ENCODE data around the gene MYH9.

MYH9 gene

DNA sequence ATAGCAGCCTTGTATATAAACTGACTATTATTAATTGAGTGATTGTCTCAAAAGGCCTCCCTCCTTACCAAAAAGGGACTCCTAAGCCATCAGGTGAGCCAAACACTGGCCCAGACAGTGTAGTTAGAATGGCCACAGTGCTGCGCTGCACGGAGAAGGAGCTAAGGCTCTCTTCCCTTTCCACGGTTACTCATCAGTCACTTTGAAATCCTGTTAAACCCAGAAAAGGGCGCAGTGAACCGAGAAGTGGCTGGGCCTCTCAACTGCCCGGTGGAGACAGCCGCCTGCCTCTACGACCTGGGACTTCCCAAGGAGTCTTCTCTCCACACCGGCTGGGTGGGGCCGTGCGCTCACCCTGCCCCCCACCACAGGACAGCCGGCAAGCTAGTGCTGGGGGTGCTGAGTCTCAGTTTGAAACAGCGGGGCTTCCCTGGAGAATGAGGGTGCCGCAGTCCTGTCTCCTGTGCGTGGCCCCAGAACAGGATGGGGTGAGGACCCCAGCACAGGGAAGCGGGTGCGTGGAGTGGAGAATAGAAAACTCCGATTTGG, 1.3 kb downstream of the MYH9 start:
- peak in 2 of 5 experiments; percentile 29 to 53 for DNase-seq

DNA sequence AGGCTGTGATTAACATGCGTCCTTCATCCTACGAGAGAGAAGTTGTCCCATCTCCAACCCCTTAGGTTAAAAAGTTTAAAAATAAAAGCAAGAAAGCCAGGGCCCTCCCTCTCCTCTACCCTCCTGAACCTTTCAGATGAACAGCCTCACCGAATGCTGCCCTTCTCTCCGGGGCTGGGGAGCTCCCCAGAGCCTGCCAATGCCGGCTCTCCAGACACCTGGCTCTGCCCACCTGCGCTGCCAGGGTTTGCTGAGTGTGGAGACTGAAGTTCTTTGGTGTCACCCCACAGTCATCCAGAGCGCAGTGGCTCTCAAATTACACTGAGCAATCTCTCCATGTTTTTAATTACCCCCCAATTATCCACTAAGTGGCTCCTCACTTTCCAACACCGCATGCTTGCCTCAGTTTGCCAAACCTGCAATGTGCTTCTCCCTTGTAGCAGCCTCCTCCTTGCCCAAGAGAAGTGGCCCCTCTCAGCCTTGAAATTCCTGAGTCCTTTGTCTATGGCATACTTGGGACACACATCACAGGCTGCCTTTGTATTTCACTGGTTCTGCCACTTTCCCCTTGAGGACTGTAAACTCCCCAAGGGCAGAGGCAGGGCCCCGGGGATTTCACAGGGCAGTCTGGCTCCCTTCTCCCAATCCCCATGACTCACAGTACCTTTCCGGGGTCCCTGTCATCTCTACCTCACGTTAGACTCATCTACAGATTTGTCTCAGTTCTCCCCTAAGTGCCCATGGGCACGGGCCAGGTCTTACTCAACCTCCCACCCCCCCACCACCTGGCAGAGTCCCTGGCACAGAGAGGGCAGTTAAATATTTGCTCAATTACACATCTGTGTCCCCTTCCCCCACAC, 2.0 kb downstream of the MYH9 start:
- DNase-seq: peak in 3 of 5 experiments; percentile 42 to 53 (median 46)

DNA sequence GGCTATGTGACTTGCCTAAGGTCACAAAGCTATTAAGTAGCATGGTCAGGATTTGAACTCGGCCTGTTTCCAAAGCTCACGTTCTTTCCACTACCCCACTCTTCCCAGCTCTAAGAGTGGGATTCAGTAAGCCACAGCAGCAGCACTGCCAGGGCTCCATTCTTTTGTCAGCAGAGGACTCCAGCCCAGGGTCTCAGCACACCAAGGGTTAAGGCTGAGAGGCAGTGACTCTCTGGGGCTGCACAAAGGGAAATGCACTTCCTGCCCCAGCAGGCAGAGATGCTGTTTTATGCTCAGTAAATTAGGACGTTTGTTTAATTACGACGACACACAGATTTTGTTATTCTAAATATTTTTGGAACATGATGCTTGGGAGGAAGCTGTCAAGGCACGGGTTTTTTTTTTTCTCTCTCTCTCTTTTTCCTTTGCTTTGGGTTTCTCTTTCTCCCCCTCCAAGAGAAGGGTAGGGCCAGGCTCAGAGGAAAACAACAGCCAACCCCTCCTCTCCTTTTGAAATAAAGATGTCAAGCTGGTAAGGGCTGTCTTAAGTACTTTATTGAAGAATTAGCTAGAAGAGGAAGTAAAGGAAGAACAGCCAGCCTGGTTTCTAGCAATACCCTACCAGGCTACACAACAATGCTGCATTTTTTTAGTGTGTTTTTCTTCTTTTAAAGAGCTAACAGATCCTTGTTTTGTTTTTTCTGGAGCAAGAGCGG, 2.8 kb downstream of the MYH9 start:
- DNase-seq: peak in 3 of 5 experiments; percentile 51 to 81 (median 63)

DNA sequence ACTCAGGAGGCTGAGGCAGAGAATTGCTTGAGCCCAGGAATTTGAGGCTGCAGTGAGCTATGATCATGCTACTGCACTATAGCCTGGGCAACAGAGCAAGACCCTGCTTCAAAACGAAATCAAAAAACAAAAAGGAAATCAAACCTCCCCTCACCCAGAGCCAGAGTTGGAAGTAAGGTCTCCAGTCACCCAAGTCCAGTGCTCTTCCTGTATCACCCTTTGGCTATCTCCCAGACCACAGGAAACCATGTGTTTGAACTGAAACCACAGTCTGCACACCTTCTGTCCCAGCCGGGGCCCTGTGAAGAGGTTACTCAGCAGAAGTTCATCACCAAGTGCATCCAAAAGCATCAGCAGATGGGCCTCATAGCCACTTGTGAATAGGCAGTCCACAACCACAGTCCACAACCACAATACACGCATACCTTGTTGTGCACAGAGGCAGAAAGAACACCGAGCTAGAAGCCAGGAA, 4.6 kb downstream of the MYH9 start:
- DNase-seq: peak in 3 of 5 experiments; percentile 43 to 92 (median 80)

DNA sequence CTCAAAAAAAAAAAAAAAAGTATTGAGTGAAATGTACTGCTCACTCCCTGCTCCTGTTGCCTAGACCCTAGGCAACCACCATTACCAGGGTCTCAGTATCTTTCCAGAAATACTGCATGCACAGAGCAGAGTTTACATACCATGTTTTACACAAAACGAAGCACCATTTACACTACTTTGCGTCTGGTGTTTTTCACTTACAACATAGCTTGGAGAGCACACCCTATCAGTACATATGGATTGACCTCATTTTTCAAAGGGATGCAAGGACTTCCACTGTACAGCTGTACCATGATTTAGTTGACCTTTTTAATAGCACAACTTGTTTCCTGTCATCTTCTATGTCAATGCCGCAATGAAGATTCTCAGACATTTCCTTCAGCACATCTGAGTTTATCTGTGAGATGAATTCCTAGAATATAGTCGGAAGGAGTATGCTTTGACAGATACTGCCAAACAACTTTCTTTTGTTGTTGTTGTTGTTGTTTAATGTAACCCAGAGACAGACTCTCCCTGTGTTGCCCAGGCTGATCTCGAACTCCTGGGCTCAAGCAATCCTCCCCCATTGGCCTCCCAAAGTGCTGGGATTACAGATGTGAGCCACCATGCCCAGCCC, 6.1 kb downstream of the MYH9 start:
- DNase-seq: peak in 1 of 5 experiments; percentile 34

DNA sequence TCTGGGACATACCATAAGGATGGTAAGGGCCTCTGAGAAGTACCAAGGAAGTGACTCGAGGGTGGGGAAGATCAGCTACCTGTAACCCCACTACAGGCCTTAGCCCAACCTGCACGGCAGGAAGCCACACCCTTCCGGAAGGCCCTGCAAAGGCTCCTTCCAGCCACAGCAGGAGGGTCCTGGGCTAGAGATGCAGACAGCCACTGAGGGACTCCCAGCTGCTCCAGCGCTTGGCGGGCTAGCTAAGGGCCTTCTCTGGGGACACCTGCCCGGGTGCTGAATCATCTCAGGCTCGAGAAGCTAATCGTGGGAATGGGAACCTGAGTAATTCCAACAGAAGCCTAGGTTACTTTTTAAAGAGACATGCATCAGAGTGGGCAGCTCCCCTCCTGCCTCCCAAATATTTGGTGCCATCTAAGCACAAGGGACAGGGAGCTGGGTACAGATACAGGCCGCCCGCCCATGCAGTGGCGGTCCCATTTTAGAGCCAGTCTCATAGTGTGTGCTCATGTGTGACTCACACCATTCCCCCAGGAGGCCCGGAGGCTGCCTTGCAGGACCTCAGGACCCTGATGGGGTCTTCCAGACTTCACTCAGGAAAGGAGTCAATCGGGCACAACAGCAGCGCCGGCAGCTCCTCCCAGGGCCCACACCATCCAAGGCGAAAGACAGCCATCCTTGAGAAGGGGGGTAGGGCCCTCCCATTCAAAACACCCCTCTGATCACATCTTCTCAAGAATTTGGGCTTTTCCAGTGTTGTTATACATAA, 8.0 kb downstream of the MYH9 start:
- peak in 3 of 5 experiments; percentile 51 to 76 (median 66) for DNase-seq

DNA sequence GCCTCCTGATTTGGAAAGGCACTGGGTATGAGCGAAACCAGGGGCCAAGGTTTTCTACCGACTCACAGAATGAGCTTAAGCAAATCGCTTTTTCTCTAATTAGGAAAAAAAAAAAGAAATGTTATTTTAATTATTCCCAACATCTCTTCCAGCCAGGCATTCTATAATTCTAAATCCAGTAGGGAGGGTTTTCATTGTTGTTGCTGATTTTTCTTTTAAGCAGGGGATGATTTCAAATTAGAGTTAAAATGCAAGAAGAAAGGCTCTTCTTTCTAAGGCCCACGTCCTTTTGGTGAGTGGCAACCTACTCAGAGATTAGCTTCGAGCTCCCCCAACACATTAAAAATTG, 8.9 kb downstream of the MYH9 start:
- DNase-seq: no peak

DNA sequence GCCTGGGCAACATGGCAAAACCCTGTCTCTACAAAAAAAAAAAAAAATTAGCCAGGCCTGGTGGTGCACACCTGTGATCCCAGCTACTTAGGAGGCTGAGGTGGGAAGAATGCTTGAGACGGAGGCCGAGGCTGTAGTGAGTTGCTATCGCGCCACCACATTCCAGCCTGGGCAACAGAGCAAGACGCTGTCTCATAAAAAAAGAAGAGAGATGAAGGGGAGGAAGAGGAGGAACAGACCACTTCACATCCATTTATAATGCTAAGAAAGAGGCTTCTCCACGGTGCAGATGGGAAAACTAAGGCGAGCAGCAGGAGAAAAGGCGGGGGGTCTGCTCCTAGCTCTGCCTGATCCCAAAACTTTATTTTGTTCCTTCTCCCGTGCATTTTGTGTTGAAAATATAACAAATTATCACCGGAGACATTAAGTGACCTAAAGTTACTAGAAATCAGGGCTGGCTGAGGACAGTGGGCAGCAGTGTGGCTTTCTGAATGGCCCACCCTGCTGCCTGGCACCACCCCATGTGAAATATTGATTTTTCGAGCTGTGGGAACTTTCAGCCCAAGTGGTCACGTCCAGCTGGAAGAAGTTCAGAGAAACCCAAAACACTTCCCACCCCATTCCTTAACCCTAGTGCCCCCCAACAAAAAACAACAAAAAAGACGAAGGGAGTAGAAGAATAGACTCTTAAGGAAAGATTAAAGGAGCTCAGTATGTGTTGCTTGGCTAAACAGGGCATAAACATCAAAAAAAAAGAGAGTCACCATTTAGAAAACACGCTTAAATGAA, 9.5 kb downstream of the MYH9 start:
- no peak for DNase-seq

DNA sequence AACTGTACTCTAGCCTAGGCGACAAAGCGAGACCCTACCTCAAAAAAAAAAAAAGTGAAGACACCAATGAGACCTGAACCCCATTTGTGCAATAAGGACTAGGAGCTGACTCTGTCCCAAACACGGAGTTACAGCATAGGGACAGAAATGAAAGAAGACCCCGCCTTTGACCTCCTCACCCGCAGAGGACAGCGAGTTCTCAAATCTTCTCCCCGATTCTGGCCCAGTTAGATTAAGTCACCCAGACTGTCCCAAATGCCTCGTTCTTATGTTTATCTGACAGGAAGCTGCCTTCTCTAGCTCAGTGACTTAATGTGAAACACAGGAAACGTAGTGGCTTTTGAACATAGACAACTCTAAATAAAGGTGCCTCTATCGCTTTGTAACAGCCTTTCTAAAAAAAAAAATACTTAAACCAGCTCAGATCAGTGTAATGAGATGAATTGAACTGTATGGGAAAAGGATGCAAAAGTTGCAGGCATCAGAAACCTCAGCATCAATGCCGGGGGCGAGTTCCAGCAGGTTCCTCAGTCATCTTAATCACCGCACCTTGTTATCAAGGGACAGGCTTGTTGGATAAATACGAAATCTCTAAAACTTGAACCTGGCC, 10.6 kb downstream of the MYH9 start:
- DNase-seq: peak in 2 of 5 experiments; percentile 82 to 92

DNA sequence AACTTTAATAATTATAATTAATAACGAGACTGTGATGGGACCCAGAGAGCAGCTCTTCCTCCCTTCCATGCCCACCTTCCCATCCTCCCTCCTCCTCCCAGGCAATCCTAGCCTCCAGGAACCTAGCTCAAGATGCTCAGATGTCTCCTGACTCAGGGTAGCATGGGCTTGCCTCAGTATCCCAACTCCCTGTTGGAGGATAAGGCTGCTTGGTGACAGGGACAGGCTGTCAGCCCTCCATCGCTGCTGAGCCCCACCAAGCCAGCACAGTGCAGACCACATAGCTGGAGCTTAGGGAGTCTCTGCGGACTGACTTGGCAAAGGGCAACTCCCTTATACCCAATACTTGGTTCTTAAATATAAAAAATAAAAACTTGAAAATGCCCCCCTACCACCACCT, 11.5 kb downstream of the MYH9 start:
- no peak for DNase-seq

DNA sequence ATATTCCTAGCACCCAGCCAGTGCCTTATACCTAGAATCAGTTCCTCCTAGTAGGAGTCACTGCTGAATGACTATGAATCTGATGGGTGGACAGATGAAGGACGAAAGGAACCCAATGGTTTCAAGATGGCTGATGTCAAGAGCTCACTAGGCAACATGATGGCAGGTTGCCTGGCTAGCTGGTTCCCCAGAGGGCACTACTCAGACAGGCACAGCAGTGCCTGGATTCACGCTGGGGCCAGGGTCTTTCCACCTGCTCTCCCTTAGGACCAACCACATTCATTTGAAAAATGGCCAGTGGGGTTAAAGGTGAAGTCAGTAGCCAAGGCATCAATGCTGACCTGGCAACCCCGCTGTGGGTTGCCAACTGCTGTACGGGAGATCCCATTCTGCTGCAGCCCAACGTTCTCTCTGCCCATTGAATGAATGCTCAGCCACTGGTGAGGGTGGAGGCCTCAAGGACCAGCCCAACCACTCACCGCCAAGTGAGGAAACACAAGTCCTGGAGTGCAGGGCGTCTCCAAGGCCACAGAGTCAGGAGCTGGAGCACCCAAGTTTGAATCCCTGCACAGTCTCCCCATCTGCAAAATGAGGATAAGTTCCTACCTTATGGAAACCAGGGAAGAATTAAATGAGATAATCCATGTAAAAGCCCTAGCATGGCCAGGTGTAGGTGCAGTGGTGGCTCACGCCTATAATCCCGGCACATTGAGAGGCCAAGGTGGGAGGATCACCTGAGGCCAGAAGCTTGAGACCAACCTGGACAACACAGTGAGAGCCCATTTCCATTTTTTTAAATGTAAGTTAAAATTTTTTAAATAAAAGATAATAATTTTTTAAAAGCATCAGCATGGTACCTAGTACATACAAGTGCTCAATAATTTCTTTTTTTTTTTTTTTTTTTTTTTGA, 12.4 kb downstream of the MYH9 start:
- no peak for DNase-seq

DNA sequence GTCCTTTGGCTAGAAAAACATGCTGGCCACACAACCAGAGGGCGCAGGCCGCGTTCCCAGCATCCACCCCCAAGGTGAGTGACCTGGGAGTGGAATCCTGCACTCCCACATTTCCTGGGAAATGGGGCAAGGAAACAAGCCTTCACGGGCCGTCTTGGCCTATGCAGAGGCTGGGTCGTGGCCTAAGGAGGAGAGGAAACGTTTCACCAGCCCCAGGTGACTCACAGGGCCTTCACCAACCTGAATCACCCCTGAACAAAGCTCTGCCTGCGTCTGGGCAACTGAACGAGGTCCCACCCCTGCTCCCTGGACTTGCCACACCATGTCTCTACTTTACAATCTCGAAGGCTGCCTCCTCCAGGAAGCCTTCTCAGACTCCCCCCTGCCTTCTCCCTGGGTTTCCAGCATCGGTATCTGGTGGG, 13.2 kb downstream of the MYH9 start:
- peak in 1 of 5 experiments; percentile 45 for DNase-seq

DNA sequence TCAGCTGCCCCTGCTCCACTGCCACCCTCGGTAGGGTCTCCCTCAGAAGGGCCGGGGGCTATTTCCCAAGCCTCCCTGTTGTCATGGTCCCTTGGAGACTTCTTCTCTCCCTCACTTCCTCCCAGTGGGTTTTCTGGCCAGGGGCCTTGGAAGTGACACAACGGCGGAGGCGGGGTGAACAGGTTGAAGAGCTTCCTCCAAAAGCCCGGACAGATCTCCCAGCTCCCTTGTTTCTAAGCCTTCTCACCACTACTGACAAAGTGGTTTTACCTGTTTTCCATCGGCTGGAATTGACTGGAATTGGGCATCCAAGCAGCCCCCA, 14.5 kb downstream of the MYH9 start:
- DNase-seq: no peak

DNA sequence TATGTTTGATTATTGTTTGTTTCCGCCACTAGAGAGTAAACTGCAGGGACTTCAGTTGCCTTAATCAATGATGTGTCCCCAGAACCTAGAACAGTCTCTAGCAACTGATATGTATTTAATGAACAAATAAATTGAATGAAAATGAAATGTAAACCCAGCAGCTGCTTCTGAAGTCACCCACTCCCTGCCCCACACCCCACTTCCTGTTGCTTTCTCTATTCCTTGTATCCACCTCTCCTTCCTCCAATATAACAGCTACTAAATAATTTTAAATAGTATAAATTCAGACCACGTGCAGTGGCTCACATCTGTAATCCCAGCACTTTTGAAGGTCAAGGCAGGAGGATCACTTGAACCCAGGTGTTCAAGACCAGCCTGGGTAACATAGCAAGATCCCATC, 15.8 kb downstream of the MYH9 start:
- no peak for DNase-seq

DNA sequence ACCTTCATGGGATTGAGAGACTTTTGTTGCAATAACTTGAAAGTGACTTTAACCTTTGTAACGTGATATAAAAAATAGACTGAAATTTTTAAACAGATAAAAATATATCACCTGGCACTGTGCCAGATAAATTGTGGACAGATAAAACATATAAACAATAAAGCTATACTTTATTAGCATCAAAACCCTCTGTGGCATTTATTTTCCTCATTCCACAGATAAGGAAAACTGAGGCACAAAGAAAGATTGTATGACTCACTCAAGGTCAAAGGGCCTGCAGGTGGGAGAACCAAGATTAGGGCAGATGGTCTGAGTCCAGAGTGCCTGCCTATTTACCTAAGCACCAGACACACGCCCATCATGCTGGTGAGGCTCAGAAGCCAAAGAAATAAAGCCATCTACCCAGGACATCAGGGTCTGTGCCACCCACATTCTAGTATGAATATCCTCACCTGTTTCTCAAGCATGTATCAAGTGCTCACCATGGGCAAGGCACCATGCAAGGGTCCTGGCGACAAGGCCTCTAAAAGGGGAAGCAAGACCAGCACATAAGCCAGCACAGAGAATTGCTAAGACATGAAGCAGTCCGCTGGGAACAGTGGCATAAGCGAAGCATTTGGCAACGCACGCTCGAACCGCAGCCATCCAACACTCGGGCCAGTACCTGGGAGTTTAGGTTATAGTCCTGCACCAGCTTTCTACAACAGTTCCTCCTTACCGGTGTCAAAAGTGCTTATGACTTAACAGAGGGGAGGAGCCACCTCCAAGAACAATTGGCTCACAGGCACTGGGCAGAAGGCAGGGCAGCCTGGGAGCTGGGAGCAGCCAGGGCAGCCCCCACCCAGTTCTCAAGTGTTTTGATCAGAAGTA, 17.6 kb downstream of the MYH9 start:
- peak in 1 of 5 experiments; percentile 45 for DNase-seq

DNA sequence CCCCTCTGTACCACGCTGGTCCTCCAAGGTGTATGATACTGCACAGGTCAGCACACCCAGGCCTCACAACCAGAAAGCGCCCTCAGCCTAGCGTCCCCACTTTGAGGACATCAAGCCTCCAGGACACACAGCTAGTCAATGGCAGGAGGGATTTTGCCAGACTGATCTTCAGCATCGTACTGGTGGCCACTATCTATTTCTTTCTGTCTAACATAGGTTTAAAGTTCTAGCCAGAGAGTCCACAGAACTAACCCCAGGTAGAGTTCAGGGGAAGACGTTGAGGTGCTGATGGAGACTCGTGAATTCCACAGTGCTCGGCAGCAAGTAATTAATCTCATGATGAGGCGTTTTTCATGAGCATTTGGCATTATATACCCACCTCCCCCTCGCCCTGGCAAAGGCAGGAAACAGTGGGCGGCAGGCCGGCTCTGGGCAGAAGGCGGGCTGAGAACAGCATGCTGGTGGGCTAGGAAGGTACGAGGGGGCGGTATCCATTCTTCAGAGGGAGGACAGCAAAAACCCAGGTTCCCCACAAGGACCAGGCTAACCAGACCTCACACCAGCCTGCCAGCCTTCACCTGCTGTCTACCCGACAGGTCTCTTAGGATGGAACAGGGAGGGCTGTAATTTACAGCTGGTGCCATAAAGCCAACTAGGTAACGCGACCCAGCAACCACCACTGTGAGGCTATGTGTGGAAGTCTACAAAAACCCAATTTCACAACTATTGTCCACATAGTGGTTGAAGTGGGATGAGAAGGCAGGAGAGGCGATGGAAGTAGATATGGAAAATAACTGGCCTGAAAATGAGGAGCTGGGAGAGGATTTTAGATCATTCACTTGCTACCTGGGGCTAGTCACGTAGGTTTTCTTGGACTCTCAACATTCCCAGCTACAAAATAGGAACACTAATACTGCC, 18.5 kb downstream of the MYH9 start:
- peak in 2 of 5 experiments; percentile 27 to 45 for DNase-seq

DNA sequence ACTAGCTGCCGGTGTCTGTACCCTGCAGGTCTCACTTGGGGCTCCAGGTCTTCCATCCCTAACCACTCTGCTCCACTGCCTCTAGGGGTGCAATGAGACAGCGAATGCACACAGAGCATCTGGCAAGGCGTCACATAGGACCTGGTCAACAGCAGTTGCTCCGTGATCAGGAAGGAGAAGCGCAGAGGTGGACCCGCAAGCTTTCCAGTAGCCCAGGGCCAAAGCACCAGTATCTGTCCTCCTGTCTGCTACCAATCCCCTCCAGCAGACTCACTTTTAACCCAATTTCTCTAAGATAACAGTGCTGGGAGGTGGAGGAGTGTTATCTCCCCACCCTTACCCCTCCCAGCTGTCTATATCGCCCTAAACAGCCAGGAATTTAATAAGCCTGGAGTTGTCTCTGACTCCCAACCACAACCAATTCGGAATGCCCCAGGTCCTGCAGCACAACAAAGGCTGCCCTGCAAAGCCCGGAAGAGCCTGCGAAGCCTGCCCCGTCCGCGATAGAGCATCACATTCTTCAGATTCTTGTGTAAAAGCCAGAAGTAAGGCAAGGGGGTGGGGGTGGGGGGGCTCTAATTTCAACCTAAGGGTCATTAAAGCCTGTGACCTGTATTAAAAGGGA, 19.3 kb downstream of the MYH9 start:
- DNase-seq: peak in 1 of 5 experiments; percentile 53
